H1 (cell line): Measurements from ENCODE around the gene NUDC. TPM values are rescaled to one million over a fixed set of nuclear protein-coding genes. Genes with fewer than 3 reads are reported as not detected.

Experiments used
- SUZ12 ChIP-seq: fragments of 200-600 bp; sonication (generic); IDR thresholded peaks from 2 replicates; pipeline ENCODE4 v1.6.1; 2012; ENCODE audit warnings: mild to moderate bottlenecking, inconsistent platforms, low read length, moderate library complexity, mixed read lengths
- polyA plus RNA-seq, 7 experiments: library from polyadenylated mRNA; depleted of rRNA in 3 of 7; stranded (reverse) in 5 of 7; unstranded in 2 of 7; fragments of >200 nt in 5 of 7; fragments of 200-250 nt in 2 of 7; gene quantifications; 1 replicate in 5 of 7; 2 replicates in 1 of 7; 4 replicates in 1 of 7; pipeline versions ENCODE4 v1.2.1 to v1.2.3, GENCODE V29; 2011 to 2013; ENCODE audit warnings: missing spikeins in 2 of 7, mixed read lengths in 2 of 7
- total RNA-seq: library from RNA; stranded (reverse); fragmentation: NEBNext Ultra II Directional; extraction: Animal tissue kit (Norgen Biotek cat#: 25700); gene quantifications from 2 replicates; pipeline ENCODE4 v1.2.1, GENCODE V29; 2021

The NUDC gene
- total and polyA plus RNA-seq, 2 of the 8 experiments (the other 6 are each of a cell fraction or from before 2014, with no cell fraction given), result 43.2 to 131 TPM

GRCh38 chr1:26945728-26946127 lies 24.2 kb downstream of the NUDC start (continued):
- no peak for TF ChIP-seq SUZ12
- TF ChIP-seq, all 59 proteins: peak for 0
